ENCODE measurements around the gene POLR1B.
"Not testable (repeated sequence)": the region's sequence is repeated elsewhere in the genome, so short reads cannot be mapped to it uniquely, and the experiment has no call there.

Gene POLR1B

DNA sequence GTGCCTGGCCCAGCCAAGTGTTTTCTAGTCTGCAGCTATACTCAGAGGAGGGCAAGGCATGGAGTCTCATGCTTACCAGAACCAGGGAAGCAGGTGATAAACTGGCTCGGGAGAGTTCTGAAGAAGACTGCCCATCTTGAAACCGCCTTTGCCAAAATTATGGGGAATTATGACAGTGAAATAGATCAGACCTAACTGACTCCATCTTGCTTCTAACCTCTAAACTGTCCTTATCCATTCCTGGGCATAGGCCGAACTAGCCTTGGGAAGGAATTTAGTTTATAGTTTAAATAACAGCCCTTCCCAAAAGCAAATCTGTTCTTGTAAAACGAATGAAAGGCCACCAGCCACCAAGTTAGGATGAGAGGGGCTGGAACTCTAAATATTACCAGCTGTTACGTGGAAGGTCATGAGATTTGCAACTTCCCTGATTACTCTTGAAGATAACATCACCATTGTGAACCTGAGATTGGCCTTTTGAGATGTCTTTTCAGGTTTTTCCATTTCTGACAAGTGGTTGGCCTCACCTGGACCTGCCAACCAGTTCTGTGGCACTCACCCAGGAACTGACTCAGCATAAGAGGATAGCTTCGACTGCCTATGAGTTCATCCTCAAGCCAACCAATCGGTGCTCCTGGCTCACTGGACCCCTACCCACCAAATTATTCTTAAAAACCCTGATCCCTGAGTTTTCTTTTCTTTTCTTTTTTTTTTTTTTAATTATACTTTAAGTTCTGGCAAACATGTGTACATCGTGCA, 65.6 kb downstream of the POLR1B start:
- Histone ChIP-seq H3K4me2 (ENCODE audit: low read depth, low read length, poor library complexity, severe bottlenecking) (no peak overlapping the region), H3K9ac (ENCODE audit: low read length) (no peak overlapping the region), H2AFZ (ENCODE audit: low read depth, low read length, severe bottlenecking) (no peak overlapping the region), H3K27me3 (ENCODE audit: low read length) (no peaks in the 10 kb centered on the region), H3K9me3 (ENCODE audit: insufficient read depth, low read length) (no peaks in the 10 kb centered on the region), H3K36me3 (ENCODE audit: low read length) (no peaks in the 10 kb centered on the region), H3K27ac (ENCODE audit: low read depth, low read length) (no peak overlapping the region), H3K79me2 (ENCODE audit: insufficient read depth, low read length) (no peaks in the 10 kb centered on the region), H4K20me1 (ENCODE audit: low read depth, low read length) (no peaks in the 10 kb centered on the region), H3K4me3 (ENCODE audit: insufficient read depth, low read length, poor library complexity, severe bottlenecking) (no peak overlapping the region), H3F3A (ENCODE audit: insufficient read depth) (no peaks in the 10 kb centered on the region), H3K9me2 (replicated peaks; ENCODE audit: insufficient read depth, low read length) (no peaks in the 10 kb centered on the region)
- TF ChIP-seq EZH2phosphoT487 (conservative IDR thresholded peaks at IDR 0.05; ENCODE audit: low read length) = no peak
- TF ChIP-seq, protein P1, sequence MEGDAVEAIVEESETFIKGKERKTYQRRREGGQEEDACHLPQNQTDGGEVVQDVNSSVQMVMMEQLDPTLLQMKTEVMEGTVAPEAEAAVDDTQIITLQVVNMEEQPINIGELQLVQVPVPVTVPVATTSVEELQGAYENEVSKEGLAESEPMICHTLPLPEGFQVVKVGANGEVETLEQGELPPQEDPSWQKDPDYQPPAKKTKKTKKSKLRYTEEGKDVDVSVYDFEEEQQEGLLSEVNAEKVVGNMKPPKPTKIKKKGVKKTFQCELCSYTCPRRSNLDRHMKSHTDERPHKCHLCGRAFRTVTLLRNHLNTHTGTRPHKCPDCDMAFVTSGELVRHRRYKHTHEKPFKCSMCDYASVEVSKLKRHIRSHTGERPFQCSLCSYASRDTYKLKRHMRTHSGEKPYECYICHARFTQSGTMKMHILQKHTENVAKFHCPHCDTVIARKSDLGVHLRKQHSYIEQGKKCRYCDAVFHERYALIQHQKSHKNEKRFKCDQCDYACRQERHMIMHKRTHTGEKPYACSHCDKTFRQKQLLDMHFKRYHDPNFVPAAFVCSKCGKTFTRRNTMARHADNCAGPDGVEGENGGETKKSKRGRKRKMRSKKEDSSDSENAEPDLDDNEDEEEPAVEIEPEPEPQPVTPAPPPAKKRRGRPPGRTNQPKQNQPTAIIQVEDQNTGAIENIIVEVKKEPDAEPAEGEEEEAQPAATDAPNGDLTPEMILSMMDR (IDR thresholded peaks at IDR 0.05; ENCODE audit: insufficient read depth, low read length, poor library complexity, severe bottlenecking) = no peak

DNA sequence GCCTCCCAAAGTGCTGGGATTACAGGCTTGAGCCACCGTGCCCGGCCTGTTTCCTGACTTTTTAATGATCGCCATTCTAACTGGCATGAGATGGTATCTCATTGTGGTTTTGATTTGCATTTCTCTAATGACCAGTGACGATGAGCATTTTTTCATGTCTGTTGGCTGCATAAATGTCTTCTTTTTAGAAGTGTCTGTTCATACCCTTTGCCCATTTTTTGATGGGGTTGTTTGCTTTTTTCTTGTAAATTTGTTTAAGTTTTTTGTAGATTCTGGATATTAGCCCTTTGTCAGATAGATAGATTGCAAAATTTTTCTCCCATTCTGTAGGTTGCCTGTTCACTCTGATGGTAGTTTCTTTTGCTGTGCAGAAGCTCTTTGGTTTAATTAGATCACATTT, 67.1 kb downstream of the POLR1B start:
- not testable (repeated sequence) for H3K9me3 ChIP-seq (ENCODE audit: insufficient read depth, low read length); H3K9me2 ChIP-seq (replicated peaks; ENCODE audit: insufficient read depth, low read length); H3K27ac ChIP-seq (ENCODE audit: low read depth, low read length); H3K4me3 ChIP-seq (ENCODE audit: insufficient read depth, low read length, poor library complexity, severe bottlenecking); H3K4me2 ChIP-seq (ENCODE audit: low read depth, low read length, poor library complexity, severe bottlenecking); H3K36me3 ChIP-seq (ENCODE audit: low read length); H3K9ac ChIP-seq (ENCODE audit: low read length); H3F3A ChIP-seq (ENCODE audit: insufficient read depth); H4K20me1 ChIP-seq (ENCODE audit: low read depth, low read length); H3K27me3 ChIP-seq (ENCODE audit: low read length); H3K79me2 ChIP-seq (ENCODE audit: insufficient read depth, low read length); H2AFZ ChIP-seq (ENCODE audit: low read depth, low read length, severe bottlenecking)

DNA sequence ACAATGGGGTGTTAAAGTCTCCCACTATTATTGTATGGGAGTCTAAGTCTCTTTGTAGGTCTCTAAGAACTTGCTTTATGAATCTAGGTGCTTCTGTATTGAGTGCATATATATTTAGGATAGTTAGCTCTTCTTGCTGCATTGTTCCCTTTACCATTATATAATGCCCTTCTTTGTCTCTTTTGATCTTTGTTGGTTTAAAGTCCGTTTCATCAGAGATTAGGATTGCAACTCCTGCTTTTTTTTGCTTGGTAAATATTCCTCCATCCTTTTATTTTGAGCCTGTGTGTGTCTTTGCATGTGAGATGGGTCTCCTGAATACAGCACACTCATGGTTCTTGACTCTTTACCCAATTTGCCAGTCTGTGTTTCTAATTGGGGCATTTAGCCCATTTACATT, 70.0 kb downstream of the POLR1B start:
- not testable (repeated sequence) for H3K9me3 ChIP-seq (ENCODE audit: insufficient read depth, low read length); H2AFZ ChIP-seq (ENCODE audit: low read depth, low read length, severe bottlenecking); H3K27ac ChIP-seq (ENCODE audit: low read depth, low read length); H3K4me3 ChIP-seq (ENCODE audit: insufficient read depth, low read length, poor library complexity, severe bottlenecking); H3K9ac ChIP-seq (ENCODE audit: low read length); H3F3A ChIP-seq (ENCODE audit: insufficient read depth); H3K79me2 ChIP-seq (ENCODE audit: insufficient read depth, low read length); H3K9me2 ChIP-seq (replicated peaks; ENCODE audit: insufficient read depth, low read length); H3K4me2 ChIP-seq (ENCODE audit: low read depth, low read length, poor library complexity, severe bottlenecking); H3K36me3 ChIP-seq (ENCODE audit: low read length); H4K20me1 ChIP-seq (ENCODE audit: low read depth, low read length); H3K27me3 ChIP-seq (ENCODE audit: low read length)

DNA sequence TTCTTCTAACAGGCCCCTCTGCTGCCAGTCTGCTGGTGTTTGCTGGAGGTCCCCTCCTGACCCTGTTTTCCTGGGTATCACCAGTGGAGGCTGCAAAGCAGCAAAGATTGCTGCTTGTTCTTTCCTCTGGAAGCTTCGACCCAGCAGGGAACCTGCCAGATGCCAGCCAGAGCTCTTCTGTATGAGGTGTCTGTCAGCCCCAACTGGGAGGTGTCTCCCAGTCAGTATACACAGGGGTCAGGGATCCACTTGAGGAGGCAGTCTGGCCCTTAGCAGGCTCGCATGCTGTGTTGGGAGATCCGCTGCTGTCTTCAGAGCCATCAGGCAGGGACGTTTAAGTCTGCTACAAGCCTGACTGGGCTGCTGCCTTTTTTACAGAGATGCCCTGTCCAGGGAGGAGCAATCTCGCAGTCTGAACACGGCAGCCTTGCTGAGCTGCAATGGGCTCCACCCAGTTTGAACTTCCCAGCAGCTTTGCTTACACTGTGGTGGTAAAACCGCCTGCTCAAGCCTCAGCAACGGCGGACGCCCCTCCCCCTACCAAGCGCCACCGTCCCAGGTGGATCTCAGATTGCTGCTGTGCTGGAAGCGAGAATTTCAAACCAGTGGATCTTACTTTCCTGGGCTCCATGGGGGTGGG, 72.1 kb downstream of the POLR1B start:
- Histone ChIP-seq H3K9me3 (ENCODE audit: insufficient read depth, low read length) (no peaks in the 10 kb centered on the region), H3K4me3 (ENCODE audit: insufficient read depth, low read length, poor library complexity, severe bottlenecking) (no peak overlapping the region), H3K9me2 (replicated peaks; ENCODE audit: insufficient read depth, low read length) (no peaks in the 10 kb centered on the region), H2AFZ (ENCODE audit: low read depth, low read length, severe bottlenecking) (no peak overlapping the region), H3K79me2 (ENCODE audit: insufficient read depth, low read length) (no peaks in the 10 kb centered on the region), H3K36me3 (ENCODE audit: low read length) (no peaks in the 10 kb centered on the region), H3K9ac (ENCODE audit: low read length) (no peak overlapping the region), H4K20me1 (ENCODE audit: low read depth, low read length) (no peaks in the 10 kb centered on the region), H3K27me3 (ENCODE audit: low read length) (no peaks in the 10 kb centered on the region), H3F3A (ENCODE audit: insufficient read depth) (no peaks in the 10 kb centered on the region), H3K27ac (ENCODE audit: low read depth, low read length) (no peak overlapping the region), H3K4me2 (ENCODE audit: low read depth, low read length, poor library complexity, severe bottlenecking) (no peak overlapping the region)
- TF ChIP-seq EZH2phosphoT487 (conservative IDR thresholded peaks at IDR 0.05; ENCODE audit: low read length) = no peak
- TF ChIP-seq, protein P1 (IDR thresholded peaks at IDR 0.05; ENCODE audit: insufficient read depth, low read length, poor library complexity, severe bottlenecking) = no peak
